Limb (tissue), 2 donors: ENCODE data around the gene SLC16A3.

Experiments
- DNase-seq, 2 donors: peaks; one replicate each; pipeline ENCODE4 v3.0.0-alpha.2; 2016; ENCODE audit errors: extremely low spot score in 2 of 2

SLC16A3 gene

DNA sequence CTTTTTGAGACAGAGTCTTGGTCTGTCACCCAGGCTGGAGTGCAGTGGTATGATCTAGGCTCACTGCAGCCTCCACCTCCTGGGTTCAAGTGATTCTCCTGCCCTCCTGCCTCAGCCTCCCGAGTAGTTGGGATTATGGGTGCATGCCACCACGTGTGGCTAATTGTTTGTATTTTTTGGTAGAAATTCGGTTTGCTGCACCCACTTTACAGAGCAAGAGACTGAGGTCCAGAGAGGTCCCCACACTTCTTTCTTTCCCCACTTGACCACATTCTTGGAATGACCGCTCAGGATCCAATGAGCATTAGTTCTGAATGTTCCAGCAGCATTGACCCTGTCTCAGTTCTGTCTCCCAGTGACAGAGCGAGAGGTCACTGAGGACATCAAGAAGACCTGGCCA, 5.3 kb upstream of the SLC16A3 start:
- no peak for DNase-seq

DNA sequence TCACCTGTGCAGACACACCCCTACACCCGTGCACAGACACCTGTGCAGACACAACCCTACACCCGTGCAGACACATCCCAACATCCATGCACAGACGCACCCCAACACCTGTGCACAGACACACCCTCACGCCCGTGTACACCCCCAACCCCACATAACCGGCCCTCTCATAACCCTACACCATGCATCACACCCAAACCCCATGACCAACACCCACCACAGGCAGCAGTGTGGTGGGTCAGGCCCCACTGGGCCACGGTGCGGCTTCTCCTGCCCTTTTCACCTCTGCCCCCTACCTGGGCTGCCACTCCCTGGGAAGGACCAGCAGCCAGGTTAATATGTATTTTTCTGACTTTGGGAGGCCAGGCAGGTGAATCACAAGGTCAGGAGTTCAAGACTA, 4.2 kb upstream of the SLC16A3 start:
- peak in 1 of 2 donors; percentile 17 for DNase-seq

DNA sequence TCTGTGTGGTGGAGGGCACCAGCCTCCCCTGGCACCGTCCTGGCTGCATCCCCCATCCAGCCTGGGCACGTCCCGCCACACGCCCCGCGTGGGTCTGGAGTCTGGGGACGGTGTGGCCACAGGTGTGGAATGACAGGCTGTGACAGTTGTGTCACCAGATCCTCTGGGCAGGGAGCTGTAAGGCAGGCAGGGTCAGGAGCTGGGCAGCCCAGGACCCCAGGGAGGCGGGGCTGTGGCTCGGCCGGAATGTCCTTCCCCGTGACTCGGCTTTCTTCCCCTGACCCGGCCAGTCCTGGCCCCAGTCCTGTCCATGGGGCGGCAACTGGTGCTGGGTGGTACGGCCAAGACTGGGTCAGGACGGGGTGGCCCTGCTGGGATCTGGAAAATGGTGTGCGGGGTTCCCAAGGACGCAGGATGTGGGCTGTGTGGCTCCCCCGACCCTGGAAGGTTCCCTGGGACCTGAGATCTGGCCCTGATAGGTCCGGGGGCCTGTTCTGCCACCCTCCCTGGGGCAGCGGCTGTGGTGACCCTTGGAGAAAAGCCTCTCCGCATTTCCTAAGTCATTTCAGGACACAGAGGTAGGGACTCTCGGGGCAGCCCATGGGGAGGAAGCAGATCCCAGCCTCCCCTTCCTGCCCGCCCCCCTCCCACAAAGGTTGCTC, 3.3 kb upstream of the SLC16A3 start:
- DNase-seq = peak in 1 of 2 donors; percentile 30

DNA sequence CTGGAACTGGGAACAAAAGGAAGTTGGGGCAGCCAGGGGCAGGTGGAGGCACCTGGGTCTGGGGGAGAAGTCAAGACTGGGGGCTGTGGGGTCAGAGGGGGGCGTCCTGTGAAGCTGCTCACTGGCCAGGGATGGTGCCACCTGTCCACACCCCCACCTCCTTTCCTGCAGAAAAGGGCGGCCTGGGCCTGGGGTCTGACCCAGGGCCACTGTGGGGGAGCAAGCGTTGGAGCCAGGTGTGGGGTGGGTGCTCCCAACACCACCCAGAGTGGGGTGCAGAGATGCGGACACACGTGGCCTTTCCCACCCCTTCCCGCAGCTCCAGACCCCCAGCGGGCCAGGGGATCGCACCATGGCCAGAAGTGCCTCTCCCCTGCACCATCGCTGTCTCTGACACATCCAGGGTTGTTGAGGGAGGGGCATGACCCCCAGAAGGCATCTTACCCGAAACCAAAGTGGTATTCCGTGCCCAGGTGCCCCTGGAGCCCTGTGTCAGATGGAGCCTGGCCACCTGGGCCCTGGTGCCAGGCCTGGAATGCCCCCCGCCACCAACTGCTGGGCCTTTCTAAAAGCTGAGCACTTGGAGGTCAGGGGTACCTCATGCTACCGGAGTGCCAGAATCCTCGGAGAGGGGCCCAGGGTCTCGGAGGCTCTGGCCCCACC, 2.6 kb upstream of the SLC16A3 start:
- no peak for DNase-seq

DNA sequence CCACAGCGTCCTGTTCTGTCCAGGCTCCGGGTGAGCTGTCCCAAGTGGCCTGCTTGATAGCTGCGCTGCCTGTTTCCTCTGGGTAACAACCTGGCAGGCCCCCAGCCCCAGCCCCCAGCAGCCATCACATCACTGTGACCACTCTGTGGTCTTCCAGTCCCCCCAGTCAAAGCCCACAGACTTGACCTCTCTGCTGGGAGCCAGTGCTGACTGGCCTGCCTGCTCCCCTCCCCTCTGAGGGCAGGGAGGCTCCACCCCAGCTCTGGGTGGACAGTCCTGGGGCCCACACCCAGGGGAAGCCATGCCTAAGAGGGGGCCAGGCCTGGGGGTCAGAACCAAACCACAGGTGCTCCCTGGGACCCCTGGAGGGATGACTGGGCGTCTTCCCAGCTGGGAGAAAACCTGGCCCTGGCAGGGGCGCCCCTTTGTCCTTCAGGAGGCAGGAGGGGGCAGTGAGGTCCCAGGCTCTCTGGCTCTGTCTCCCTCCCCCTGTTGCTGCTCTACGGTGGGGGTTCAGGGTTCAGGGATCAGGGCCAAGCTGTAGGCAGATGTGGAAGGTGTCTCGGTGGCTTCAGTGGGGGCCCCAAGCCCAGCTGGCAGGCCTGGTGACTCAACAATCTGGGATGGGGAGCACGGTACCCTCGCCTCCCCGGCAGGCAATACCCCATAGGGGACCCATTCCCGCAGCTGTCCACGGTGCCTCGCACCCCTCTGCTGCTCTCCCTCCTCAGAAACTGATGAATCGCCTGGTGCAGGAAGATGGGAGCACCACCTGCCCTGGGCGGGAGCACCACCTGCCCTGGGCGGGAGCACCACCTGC, 1.8 kb upstream of the SLC16A3 start:
- no peak for DNase-seq

DNA sequence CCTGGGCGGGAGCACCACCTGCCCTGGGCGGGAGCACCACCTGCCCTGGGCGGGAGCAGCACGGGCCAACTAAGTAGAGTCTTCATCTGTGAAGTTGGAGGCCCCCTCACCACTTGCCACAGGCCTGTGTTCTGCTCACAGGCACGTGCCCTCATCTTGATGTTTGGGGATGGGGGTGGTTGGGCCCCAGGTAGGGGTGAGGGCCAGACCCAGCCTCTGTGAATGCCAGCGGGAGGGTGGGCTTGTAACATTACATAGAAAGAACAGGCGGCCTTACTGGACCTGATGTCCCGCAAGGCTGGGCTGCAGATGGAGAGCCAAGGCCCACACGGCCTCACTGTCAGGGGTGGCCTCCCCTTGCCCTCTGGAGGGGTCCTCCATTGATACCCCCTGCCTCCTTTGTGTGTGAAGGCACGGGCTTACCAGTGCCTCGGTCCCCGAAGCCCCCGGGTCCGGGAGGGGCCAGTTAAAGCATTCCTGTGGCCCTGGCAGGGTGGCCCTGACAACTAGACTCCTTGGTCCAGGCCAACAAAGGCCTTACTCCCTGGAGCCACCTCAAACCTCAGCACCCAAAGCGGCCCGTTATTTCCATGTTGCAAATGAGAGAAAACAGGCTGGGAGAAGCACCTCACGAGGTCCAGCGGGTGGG, 1.1 kb upstream of the SLC16A3 start:
- DNase-seq = no peak

DNA sequence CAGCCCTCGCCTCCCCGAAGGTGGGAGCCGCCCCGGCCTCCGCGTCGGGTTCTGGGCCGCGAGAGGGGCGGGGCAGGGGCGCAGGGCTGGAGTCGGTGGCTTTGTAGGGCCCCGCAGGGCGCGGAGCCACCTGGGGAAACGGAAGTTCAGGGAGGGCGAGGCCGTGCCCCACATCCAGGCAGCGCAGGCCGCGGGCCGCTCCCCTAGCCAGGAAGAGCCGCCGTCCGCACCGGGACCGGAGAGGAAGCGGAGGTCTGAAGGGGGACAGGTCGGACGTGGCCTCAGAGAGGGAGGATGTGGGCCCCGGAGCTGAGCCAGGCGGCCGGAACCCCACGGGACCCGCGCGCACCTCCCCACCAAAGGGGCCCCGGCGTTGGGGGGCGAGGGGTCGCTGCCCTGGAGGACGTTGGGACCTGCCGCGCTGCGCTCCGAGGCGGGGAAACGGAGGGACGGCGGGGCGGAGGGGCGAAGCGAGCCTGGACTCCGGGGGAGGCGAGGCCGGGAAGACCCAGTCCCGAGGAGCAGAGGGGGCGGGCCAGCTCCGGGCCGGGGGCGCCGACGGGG, 482 bp upstream of the SLC16A3 start:
- DNase-seq = no peak

DNA sequence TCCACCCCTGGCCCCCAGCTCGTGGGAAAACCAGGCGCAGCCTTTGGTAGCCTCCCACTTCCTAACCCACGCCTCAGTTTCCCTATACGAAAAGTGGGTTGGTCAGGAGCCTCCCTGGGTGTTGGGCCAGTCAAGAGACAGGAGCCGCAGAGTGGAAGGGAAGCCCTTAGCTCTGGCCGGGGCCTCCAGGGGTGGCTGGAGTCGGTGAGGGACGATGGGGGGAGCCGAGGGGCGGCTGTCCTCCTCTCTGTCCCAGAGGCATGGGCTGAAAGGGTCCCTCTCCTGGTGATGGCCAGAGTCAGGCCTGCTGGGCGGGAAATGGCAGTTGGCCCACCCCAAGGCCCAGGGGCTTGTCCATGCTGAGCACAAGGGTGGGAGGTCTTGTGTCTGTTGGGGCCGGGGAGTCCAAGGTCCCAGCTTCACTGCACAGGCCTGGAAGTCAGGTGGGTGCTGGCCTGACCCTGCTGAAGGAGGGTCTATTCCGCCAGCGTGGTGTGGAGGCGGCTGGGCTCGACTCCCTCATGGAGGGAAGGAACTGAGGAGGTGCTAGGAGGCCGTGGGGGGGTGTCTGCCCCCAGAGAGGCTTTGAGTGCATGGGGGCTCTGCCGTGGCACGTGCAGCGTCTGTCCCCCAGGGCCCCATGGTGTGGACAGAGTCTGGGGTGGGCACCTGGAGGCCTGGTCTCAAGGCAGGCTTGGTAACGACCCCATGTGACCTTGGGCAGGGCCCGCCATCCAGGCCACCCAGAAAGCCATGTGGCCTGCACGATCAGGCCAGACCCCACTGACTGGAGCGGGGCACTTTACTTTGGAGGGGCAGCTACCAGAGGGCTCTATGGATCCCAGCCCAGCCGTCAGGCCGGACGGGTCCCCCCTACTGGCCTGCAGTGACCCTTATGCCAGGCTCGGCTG, 1.1 kb downstream of the SLC16A3 start:
- peak in 1 of 2 donors; percentile 50 for DNase-seq

DNA sequence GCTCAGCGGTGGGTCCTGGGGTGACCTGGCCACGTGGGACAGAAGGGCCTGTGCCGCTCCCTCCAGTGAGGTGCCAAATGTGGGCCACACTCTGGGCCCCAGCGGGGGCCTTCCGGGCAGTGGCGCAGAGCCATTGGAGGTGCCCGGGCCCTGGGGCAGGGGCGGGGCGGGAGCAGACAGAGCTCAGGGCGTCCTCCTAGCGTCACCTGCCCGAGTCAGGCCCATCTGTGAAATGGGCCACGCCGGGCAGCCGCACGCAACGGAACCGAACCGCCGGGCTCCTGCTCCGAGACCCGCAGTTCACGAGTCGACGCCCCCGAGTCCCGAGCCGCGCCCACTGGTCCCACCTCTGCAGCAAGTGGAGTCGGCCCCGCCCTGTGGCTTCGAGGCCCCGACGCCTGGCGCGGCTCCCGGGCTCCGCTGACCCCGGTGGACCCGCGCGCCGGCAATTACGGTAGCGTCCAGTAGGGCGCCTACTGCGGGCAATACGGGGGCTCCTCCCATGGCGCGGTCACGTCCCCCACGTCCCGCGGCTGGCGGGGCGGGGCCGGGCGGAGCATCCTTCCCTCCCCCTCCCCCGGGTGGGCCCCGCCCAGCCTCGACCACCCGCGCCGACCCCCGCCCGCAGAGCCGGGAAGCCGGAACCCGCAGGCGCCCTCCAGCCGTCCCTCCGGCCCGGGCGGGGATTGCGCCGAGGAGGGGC, 1.9 kb downstream of the SLC16A3 start:
- DNase-seq = peak; percentile 61 to 85

DNA sequence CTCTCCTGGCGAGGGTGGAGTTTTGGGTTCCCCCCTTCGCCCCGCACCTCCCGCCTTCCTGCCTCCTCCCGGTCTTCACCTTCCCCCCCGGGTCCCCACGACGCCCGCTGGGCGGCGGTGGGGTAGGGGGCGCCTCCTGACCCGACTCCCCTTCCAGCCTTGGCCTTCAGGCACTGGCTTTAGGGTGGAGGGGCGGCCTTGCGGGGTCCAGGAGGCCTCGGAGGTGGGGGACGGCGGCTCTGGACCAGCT, 2.4 kb downstream of the SLC16A3 start:
- no peak for DNase-seq

DNA sequence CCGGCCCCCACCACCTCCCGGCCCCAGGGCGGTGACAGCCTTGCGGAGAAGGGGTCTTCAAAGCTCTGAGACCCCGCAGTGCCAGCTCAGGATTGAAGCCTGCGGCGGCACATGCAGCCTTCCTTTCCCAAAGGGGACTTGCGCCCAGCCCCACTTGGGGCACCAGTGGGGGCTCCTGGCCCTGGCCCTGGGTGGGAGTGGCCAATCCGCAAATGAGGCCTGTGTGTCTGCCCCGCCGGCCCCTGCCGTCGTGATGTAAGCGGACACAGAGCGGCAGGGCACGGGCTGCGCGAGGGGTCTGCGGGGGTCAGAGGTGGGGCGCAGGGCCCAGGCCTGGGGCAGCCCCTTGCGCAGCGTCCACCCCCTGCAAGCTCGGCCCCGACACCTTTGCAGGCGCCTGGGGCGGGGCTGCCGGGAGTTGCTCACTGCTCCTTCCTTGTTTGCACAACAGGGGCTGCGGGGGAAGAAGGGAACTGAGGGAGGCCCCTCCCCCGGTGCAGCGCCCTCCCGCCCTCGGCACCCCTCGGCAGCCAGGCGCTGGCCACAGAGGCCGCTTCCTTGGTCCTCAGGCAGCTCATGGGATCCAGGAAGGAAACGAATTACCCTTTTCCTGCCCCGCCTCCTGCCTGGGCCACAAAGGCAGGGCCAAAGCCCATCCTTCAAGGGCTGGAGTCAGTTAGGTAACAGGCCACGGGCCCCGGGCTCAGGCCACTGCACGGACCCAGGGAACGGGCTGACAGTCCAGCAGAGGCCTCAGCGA, 2.9 kb downstream of the SLC16A3 start:
- no peak for DNase-seq

DNA sequence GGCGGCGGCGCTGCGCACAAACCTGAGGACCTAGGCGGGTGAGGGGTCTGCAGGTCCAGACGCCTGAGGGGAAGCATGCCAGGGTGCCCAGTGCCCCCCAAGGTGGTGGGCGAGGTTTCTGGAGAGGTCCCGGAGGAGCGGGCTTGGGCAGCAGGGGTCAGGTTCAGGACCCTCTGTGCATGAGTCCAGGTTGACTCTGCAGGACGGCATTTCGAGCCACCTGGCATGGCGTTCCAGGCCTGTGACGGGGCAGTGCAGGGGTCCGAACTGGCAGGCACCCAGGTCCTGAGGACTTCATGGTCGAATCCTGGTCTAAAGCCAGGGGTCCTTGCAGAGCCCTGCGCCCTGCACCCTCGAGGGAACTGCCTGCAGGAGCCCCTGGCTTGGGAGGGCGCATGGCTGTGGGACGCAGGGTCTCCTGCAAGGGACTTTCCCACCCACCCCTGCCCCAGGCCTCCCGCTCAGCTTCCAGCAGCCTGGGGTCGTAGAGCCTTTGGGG, 3.5 kb downstream of the SLC16A3 start:
- peak in 1 of 2 donors; percentile 42 for DNase-seq

DNA sequence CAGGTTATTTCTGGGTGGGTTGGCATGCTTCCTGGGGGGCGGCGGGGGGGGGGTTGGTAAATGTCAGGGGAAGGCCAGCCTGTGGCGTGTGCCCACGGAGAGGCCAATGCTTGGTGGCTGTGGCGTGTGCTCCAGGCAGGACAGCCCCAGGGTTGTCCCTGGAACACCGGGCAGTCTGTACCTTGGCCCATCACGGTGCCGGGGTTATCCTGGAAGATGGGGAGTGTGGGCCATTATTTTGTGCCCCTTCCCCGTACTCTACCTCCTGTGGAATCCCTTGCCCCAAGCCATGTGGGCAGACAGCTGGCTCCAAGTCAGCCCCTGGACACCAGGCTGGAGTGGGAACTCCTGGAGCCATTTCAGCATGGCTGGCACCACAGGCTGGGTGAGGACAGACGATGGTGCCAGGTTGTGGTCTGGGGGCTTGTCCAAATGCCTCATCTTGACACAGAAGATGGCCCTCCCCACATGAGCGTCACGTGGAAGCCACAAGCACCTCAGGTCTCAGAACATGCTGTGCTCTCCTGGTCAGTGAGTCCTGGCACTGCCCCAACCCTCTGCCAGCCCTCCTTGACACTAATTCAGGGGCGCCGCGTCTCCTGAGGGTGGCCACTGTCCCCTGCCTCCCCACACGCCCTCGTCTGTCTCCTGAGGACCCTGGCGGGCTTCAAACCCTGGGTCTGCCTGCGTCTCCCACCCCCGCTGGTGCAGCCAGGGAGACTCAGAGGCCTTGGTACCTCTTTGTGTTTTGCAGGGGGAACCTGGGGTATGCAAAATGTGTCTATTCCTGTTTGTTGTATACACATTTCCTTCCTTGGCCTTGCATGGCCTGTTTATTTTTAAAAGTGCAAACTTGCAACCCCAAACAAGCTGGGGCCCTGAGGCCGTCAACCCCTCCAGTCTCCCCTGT, 4.3 kb downstream of the SLC16A3 start:
- peak in 1 of 2 donors; percentile 25 for DNase-seq

DNA sequence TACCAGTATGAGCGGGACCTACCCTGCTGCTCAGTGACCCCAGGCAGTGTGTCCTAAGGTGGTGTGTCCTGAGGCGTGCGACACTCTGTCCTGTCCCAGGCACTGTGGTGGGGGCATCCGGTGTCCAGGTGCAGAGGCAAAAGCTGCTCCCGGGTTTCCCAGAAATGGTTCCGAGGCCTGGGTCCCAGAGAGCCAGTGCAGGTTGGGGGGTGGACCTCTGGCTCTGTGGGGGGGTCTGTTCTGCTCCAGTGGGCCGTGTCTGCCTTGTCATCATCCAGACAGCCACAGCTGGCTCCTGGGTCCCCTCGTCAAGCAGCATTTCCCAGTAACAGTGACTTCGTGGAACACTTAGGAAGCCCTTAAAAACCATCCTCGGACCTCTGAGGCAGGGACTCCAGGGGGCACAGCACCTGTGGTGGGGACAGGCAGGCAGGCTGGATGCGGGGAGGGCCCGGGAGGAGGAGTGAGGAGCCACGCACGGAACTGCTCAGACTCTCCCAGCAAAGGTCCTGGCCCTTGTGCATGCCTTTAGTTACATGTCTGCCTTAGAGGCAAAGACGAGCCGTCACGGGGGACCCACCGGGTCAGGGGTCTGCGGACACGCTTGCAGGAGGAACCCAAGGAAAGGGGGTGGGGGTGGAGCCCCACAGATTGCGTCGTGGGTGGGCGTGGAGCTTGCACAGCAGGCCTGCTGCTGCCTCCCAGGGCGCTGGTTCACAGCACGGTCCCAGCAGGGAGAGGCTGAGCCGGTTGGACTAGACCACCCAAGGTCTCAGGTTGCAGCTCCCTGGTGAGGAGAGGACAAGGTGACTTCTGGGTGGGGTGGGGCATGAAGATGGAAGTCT, 5.6 kb downstream of the SLC16A3 start:
- peak in 1 of 2 donors; percentile 35 for DNase-seq

DNA sequence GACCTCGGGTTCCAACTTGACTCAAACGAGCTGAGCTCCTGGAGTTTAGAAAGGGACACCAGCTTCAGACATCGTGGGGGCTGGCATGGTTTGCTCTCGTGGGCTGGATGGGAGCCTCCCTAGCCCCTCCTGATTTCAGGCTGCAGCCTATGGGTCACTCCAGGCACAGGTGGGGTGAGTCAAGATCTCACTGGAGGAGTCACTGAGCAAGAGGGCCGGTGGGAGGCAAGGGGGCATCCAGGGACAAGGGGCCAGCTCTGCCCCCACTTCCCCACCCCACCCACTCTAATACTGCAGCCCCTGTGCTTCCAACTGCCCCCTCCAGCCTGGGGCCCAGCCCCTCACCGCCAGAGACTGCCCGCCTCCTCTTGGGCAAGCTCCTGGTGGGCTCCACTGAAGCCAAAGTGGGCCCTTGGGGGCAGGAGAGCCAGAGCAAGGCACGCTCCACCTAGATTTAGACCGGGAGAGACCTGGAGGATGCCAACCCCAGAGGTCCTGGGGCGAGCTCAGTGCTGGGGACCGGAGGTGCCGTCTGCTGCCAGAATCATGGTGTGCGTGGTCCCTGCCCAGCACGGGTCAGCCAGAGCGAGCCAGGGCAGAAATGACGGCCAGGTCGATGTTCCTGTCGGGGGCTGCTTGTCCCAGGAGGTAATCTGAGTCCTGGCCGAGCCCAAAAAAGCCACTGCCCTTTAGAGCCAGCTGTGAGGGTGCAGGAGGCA, 6.4 kb downstream of the SLC16A3 start:
- peak in 1 of 2 donors; percentile 27 for DNase-seq

DNA sequence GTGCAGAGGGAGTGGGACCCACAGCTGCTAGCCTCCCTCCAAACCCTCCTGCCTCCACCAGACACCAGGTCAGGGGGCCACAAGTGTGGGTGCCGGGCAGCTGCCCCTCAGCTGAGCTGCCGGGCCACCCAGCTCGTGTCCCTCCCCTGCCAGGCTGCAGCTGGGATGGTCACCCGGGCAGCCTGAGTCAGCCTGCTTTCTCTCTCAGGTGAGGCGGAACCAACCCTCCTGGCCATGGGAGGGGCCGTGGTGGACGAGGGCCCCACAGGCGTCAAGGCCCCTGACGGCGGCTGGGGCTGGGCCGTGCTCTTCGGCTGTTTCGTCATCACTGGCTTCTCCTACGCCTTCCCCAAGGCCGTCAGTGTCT, 6.9 kb downstream of the SLC16A3 start:
- DNase-seq = no peak
